H1 (cell line): ENCODE results near the gene PGLYRP4. TPM values are rescaled to one million over a fixed set of nuclear protein-coding genes. Genes with fewer than 3 reads are reported as not detected.

Experiments used
- CTCF ChIA-PET: fragments of 300-600 bp; sonication (Branson Sonifier 250); formaldehyde crosslinking; loops from one replicate; lab custom pipeline; 2021; ENCODE audit not compliant: partially characterized antibody; lab: Charles Lee
- POLR2A ChIA-PET: fragments of 300-600 bp; sonication (Branson Sonifier 250); formaldehyde crosslinking; loops from one replicate; lab custom pipeline; 2021; ENCODE audit warnings: inconsistent platforms; ENCODE audit not compliant: partially characterized antibody; lab: Charles Lee
- DNase-seq, 2 experiments: peaks; one replicate each; pipeline versions ENCODE4 v3.0.0 to v3.0.0-alpha.2; 2010 to 2022; ENCODE audit warnings: low spot score in 2 of 2, low read depth in 1 of 2, mixed read lengths in 1 of 2
- FAIRE-seq: peaks from 2 replicates; lab custom pipeline; 2011; peaks lifted over from hg19 to GRCh38; lab: Jason Lieb, UNC
- H2AFZ ChIP-seq: 2 replicates; pipeline ENCODE4 v1.8.1; 2012; ENCODE audit warnings: low read length, inconsistent platforms
- H2AK5ac ChIP-seq: 2 replicates; pipeline ENCODE4 v1.6.1; 2013; ENCODE audit warnings: low read depth, low read length
- H2BK120ac ChIP-seq: replicated peaks from 2 replicates; pipeline ENCODE3; 2013; ENCODE audit warnings: low read depth, low read length, inconsistent platforms
- H2BK12ac ChIP-seq: 2 replicates; pipeline ENCODE4 v1.6.1; 2013; ENCODE audit warnings: low read depth, low read length
- H2BK15ac ChIP-seq: 2 replicates; pipeline ENCODE4 v1.6.1; 2013; ENCODE audit warnings: low read length
- H2BK20ac ChIP-seq: 2 replicates; pipeline ENCODE4 v1.6.1; 2013; ENCODE audit warnings: low read length
- H2BK5ac ChIP-seq: 2 replicates; pipeline ENCODE4 v1.6.1; 2013; ENCODE audit warnings: low read depth, low read length
- H3K14ac ChIP-seq: 2 replicates; pipeline ENCODE4 v1.6.1; 2013; ENCODE audit warnings: inconsistent platforms; ENCODE audit not compliant: insufficient read length
- H3K18ac ChIP-seq: 2 replicates; pipeline ENCODE4 v1.6.1; 2013; ENCODE audit warnings: low read length; ENCODE audit errors: extremely low read depth
- H3K23ac ChIP-seq: 2 replicates; pipeline ENCODE4 v1.6.1; 2013; ENCODE audit warnings: inconsistent platforms; ENCODE audit not compliant: insufficient read length
- H3K23me2 ChIP-seq: 2 replicates; pipeline ENCODE4 v1.6.1; 2013; ENCODE audit warnings: low read depth, low read length
- H3K27ac ChIP-seq: 2 replicates; pipeline ENCODE4 v1.6.1; 2011; ENCODE audit warnings: low read depth, low read length, inconsistent platforms
- H3K27me3 ChIP-seq, 4 experiments: replicated peaks in 1 of 4; 1 replicate in 1 of 4; 2 replicates in 3 of 4; pipeline versions ENCODE4 v1.6.1 to v1.8.1; 2011 to 2013; ENCODE audit warnings: low read length in 3 of 4, mild to moderate bottlenecking in 3 of 4, inconsistent platforms in 2 of 4, mixed read lengths in 2 of 4, moderate library complexity in 1 of 4; ENCODE audit not compliant: control insufficient read depth in 3 of 4, insufficient read depth in 3 of 4; ENCODE audit errors: extremely low read depth in 1 of 4
- H3K36me3 ChIP-seq, 4 experiments: 2 replicates each; pipeline versions ENCODE4 v1.6.1 to v1.8.1; 2011 to 2013; ENCODE audit warnings: mild to moderate bottlenecking in 4 of 4, low read length in 3 of 4, moderate library complexity in 2 of 4, control low read depth in 1 of 4, inconsistent platforms in 1 of 4; ENCODE audit not compliant: insufficient read depth in 4 of 4, control insufficient read depth in 2 of 4
- H3K4ac ChIP-seq: replicated peaks from 2 replicates; pipeline ENCODE3; 2013; ENCODE audit warnings: low read length, low read depth, mixed read lengths, inconsistent platforms; ENCODE audit not compliant: insufficient read length
- H3K4me1 ChIP-seq, 4 experiments: replicated peaks in 1 of 4; 1 replicate in 1 of 4; 2 replicates in 3 of 4; pipeline versions ENCODE4 v1.6.1 to v1.8.1; 2011 to 2013; ENCODE audit warnings: low read length in 3 of 4, inconsistent platforms in 2 of 4, mixed read lengths in 1 of 4; ENCODE audit not compliant: insufficient read depth in 4 of 4, control insufficient read depth in 3 of 4
- H3K4me2 ChIP-seq, 2 experiments: 2 replicates each; pipeline versions ENCODE4 v1.6.1 to v1.8.1; 2011 to 2013; ENCODE audit warnings: low read depth in 2 of 2, low read length in 2 of 2, control low read depth in 1 of 2, inconsistent platforms in 1 of 2, mild to moderate bottlenecking in 1 of 2; ENCODE audit not compliant: insufficient read depth in 1 of 2
- H3K4me3 ChIP-seq, 4 experiments: fragments of 200-600, 300-600 bp in 1 of 4; sonication (generic), shearing (Covaris generic), sonication (Bioruptor Twin) in 1 of 4; 2 replicates each; pipeline versions ENCODE4 v1.5.1 to v1.8.1; 2011 to 2016; ENCODE audit warnings: low read length in 4 of 4, low read depth in 3 of 4, control low read depth in 2 of 4, inconsistent platforms in 2 of 4, mild to moderate bottlenecking in 2 of 4, mixed read lengths in 1 of 4, moderate library complexity in 1 of 4; ENCODE audit not compliant: insufficient read depth in 2 of 4; ENCODE audit errors: extremely low read depth in 1 of 4
- H3K56ac ChIP-seq: replicated peaks from 2 replicates; pipeline ENCODE3; 2013; ENCODE audit warnings: low read depth, mild to moderate bottlenecking, mixed read lengths, low read length, inconsistent platforms; ENCODE audit not compliant: insufficient read length
- H3K79me1 ChIP-seq: 2 replicates; pipeline ENCODE4 v1.6.1; 2013; ENCODE audit warnings: low read depth, low read length, control low read depth
- H3K79me2 ChIP-seq, 2 experiments: 2 replicates each; pipeline versions ENCODE4 v1.6.1 to v1.8.1; 2012 to 2013; ENCODE audit warnings: low read length in 2 of 2, mild to moderate bottlenecking in 2 of 2, inconsistent platforms in 1 of 2; ENCODE audit not compliant: insufficient read depth in 2 of 2, control insufficient read depth in 1 of 2
- H3K9ac ChIP-seq, 4 experiments: replicated peaks in 1 of 4; 1 replicate in 1 of 4; 2 replicates in 3 of 4; pipeline versions ENCODE4 v1.6.1 to v1.8.1; 2011 to 2013; ENCODE audit warnings: low read depth in 3 of 4, low read length in 3 of 4, control low read depth in 2 of 4, mild to moderate bottlenecking in 2 of 4, moderate library complexity in 2 of 4, inconsistent platforms in 1 of 4; ENCODE audit errors: extremely low read depth in 1 of 4
- H3K9me3 ChIP-seq, 2 experiments: 2 replicates each; pipeline versions ENCODE4 v1.6.1 to v1.8.1; 2012 to 2013; ENCODE audit warnings: mild to moderate bottlenecking in 2 of 2, moderate library complexity in 2 of 2, control low read depth in 1 of 2, inconsistent platforms in 1 of 2, low read depth in 1 of 2, low read length in 1 of 2, mixed read lengths in 1 of 2; ENCODE audit not compliant: insufficient read depth in 2 of 2
- H4K20me1 ChIP-seq, 2 experiments: replicated peaks in 1 of 2; 2 replicates each; pipeline versions ENCODE3 to v1.8.1; 2011 to 2013; ENCODE audit warnings: inconsistent platforms in 2 of 2, low read length in 2 of 2, mild to moderate bottlenecking in 1 of 2; ENCODE audit not compliant: insufficient read depth in 2 of 2, control insufficient read depth in 1 of 2
- H4K5ac ChIP-seq: 2 replicates; pipeline ENCODE4 v1.6.1; 2013; ENCODE audit warnings: low read length, low read depth, mixed read lengths, inconsistent platforms; ENCODE audit not compliant: insufficient read length
- H4K8ac ChIP-seq: 2 replicates; pipeline ENCODE4 v1.8.0; 2013; ENCODE audit warnings: mild to moderate bottlenecking, moderate library complexity, low read length, inconsistent platforms; ENCODE audit not compliant: insufficient read depth; ENCODE audit errors: extremely low read depth
- H4K91ac ChIP-seq: replicated peaks from 2 replicates; pipeline ENCODE3; 2013; ENCODE audit warnings: low read length, mixed read lengths, inconsistent platforms; ENCODE audit not compliant: insufficient read length
- CBX8 ChIP-seq: fragments of 300-800, 300-1000 bp; sonication (generic); IDR thresholded peaks from 2 replicates; pipeline ENCODE4 v1.7.1; 2016; ENCODE audit warnings: low read depth, low read length, borderline replicate concordance
- GTF2F1 ChIP-seq: IDR thresholded peaks from 2 replicates; pipeline ENCODE4 v1.6.1; 2012; ENCODE audit warnings: low read depth, low read length, improper control_type of control experiment, borderline replicate concordance
- HDAC6 ChIP-seq: IDR thresholded peaks from one replicate; pipeline ENCODE4 v1.7.1; 2012; ENCODE audit warnings: low read depth, mild to moderate bottlenecking, inconsistent platforms, low read length, moderate library complexity
- KDM4A ChIP-seq: IDR thresholded peaks from one replicate; pipeline ENCODE4 v1.7.1; 2012; ENCODE audit warnings: low read depth, mild to moderate bottlenecking, moderate library complexity, low read length, inconsistent platforms; ENCODE audit not compliant: severe bottlenecking
- NANOG ChIP-seq: IDR thresholded peaks from 2 replicates; pipeline ENCODE4 v1.6.1; 2011; ENCODE audit warnings: low read length, low read depth, mild to moderate bottlenecking, inconsistent platforms; ENCODE audit not compliant: insufficient read depth, poor library complexity, severe bottlenecking
- POLR2AphosphoS5 ChIP-seq: IDR thresholded peaks from 2 replicates; pipeline ENCODE4 v1.6.1; 2011; ENCODE audit warnings: low read depth, low read length
- POU5F1 ChIP-seq: IDR thresholded peaks from 2 replicates; pipeline ENCODE4 v1.6.1; 2011; ENCODE audit warnings: low read depth, mild to moderate bottlenecking, low read length, moderate library complexity
- SP2 ChIP-seq: IDR thresholded peaks from 2 replicates; pipeline ENCODE4 v1.6.1; 2012; ENCODE audit warnings: mild to moderate bottlenecking, low read length, inconsistent platforms
- TAF1 ChIP-seq: IDR thresholded peaks from 2 replicates; pipeline ENCODE4 v1.6.1; 2011; ENCODE audit warnings: mild to moderate bottlenecking, low read depth, low read length
- WGBS, 2 experiments: shearing (Covaris generic) in 1 of 2; methylation state at CpG; one replicate each; pipeline versions ENCODE4 v1.1.6 to v1.1.7; 2013 to 2015; ENCODE audit warnings: low lambda C conversion rate in 2 of 2, mixed read lengths in 2 of 2, inconsistent platforms in 1 of 2, low coverage in 1 of 2, missing lambda C conversion rate in 1 of 2; ENCODE audit not compliant: insufficient replicate concordance in 2 of 2, insufficient coverage in 1 of 2, insufficient read length in 1 of 2; ENCODE audit errors: extremely low coverage in 1 of 2, missing lambda C conversion rate in 1 of 2; 5-methylcytosine and 5-hydroxymethylcytosine counted together
- polyA plus RNA-seq, 7 experiments: library from polyadenylated mRNA; depleted of rRNA in 3 of 7; stranded (reverse) in 5 of 7; unstranded in 2 of 7; fragments of >200 nt in 5 of 7; fragments of 200-250 nt in 2 of 7; gene quantifications; 1 replicate in 5 of 7; 2 replicates in 1 of 7; 4 replicates in 1 of 7; pipeline versions ENCODE4 v1.2.1 to v1.2.3, GENCODE V29; 2011 to 2013; ENCODE audit warnings: missing spikeins in 2 of 7, mixed read lengths in 2 of 7
- total RNA-seq: library from RNA; stranded (reverse); fragmentation: NEBNext Ultra II Directional; extraction: Animal tissue kit (Norgen Biotek cat#: 25700); gene quantifications from 2 replicates; pipeline ENCODE4 v1.2.1, GENCODE V29; 2021
- TF ChIP-seq, protein P1 (sequence below): IDR thresholded peaks from 2 replicates; pipeline ENCODE4 v1.6.1; 2011; ENCODE audit warnings: low read depth, mild to moderate bottlenecking, low read length; ENCODE audit not compliant: insufficient read depth

The PGLYRP4 gene
- total and polyA plus RNA-seq, 2 of the 8 experiments (the other 6 are each of a cell fraction or from before 2014, with no cell fraction given), result not detected

DNA sequence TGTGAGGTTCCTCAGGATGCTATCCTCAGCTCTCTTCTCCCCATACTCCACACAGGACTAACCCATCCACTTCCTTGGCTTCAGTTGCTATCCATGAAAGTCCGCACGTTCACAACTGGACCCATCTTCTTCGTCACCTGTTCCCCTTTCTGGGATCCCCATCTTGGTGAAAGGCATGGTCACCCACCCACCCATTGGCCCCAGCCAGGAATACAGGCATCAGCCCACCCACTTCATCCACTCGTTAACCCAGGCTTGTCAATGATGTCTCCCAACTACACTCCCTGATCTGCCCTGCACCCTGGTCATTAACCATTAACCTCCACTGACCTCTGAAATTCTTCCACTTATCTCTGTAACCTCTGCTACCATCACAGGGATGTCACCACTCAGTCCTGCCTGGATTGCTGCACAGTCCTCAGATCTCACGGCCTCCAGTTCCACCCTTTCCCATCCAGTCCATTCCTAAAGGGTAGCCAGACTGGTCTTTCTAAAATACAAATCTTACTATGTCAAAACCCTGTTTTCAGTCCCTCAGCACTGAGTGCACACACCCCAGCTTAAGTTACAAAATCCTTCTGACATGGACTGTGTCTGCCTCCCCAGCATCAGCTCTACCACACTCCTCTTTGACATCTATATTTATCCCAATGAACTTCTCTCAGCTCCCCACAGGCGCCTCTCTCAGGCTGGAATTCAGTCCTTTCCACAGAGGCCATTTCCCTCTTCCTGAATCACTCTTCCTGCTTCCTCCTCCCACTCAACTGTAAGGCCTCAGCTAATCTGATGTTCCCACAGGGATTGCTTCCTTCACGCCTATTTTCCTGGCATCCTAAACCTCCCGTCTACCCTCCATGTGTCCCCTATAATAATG, 10.4 kb downstream of the PGLYRP4 start:
- no peak for DNase-seq
- Histone ChIP-seq H2BK5ac (no peak overlapping the region), H4K8ac (no peak overlapping the region), H3K4me3 (no peak overlapping the region), H3K27ac (no peak overlapping the region), H3K18ac (no peak overlapping the region), H2BK15ac (no peak overlapping the region), H2BK12ac (no peak overlapping the region)
- FAIRE-seq, result no peak
- TF ChIP-seq CBX8, result no peak
- no peak for TF ChIP-seq KDM4A
- no peak for TF ChIP-seq POLR2AphosphoS5
- TF ChIP-seq GTF2F1, result no peak
- TF ChIP-seq NANOG, result no peak
- TF ChIP-seq TAF1, result no peak
- TF ChIP-seq SP2, result no peak
- TF ChIP-seq HDAC6, result no peak
- no peak for TF ChIP-seq POU5F1
- TF ChIP-seq, protein P1, sequence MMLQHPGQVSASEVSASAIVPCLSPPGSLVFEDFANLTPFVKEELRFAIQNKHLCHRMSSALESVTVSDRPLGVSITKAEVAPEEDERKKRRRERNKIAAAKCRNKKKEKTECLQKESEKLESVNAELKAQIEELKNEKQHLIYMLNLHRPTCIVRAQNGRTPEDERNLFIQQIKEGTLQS, result no peak
- TF ChIP-seq, all 59 proteins: peak for 0
- ChIA-PET POLR2A (interaction anchor here (0.6 kb wide), 1 partner anchor 953 kb away, joined by 3 read pairs; no protein-coding TSS in a partner anchor), CTCF (interaction anchor here (1.7 to 2.7 kb wide), 2 partner anchors 15 to 17 kb away, joined by 5 to 12 read pairs; no protein-coding TSS in a partner anchor)
- H3K14ac ChIP-seq, result no peak overlapping the region
- H3K79me2 ChIP-seq, result no peaks in the 10 kb centered on the region
- H3K23me2 ChIP-seq, result no peaks in the 10 kb centered on the region
- no peaks in the 10 kb centered on the region for H3K4me1 ChIP-seq
- no peak overlapping the region for H2BK120ac ChIP-seq
- no peak overlapping the region for H4K91ac ChIP-seq
- H3K4me2 ChIP-seq, result no peak overlapping the region
- H3K36me3 ChIP-seq, result no peaks in the 10 kb centered on the region
- H2BK20ac ChIP-seq, result no peak overlapping the region
- no peak overlapping the region for H2AFZ ChIP-seq
- H3K23ac ChIP-seq, result no peak overlapping the region
- no peak overlapping the region for H2AK5ac ChIP-seq
- no peak overlapping the region for H3K56ac ChIP-seq
- H4K20me1 ChIP-seq, result no peaks in the 10 kb centered on the region
- 78% methylated on average over 8 of the region's 8 CpGs; no CpG with 5 or more reads in 1 of the 2 experiments for WGBS, 2 experiments
- peaks cover 0 to 2% (median 0%) of the 10 kb centered on the region in 4 experiments; a peak in 1 of 7 replicates for H3K27me3 ChIP-seq
- no peak overlapping the region for H4K5ac ChIP-seq
- H3K4ac ChIP-seq, result no peak overlapping the region
- H3K9ac ChIP-seq, result no peak overlapping the region
- H3K9me3 ChIP-seq, result peaks cover 4% of the 10 kb centered on the region in 2 experiments; a peak in 2 of 4 replicates
- no peaks in the 10 kb centered on the region for H3K79me1 ChIP-seq
